GM18499 (cell line): ENCODE measurements around the gene AXDND1.

Source experiments
- ATAC-seq: cut with Tn5 transposase; IDR thresholded peaks from one replicate; pipeline ENCODE4 v1.9.1; 2021; ENCODE audit warnings: moderate number of reproducible peaks; ENCODE audit not compliant: insufficient read depth, unreplicated experiment

Gene AXDND1

DNA sequence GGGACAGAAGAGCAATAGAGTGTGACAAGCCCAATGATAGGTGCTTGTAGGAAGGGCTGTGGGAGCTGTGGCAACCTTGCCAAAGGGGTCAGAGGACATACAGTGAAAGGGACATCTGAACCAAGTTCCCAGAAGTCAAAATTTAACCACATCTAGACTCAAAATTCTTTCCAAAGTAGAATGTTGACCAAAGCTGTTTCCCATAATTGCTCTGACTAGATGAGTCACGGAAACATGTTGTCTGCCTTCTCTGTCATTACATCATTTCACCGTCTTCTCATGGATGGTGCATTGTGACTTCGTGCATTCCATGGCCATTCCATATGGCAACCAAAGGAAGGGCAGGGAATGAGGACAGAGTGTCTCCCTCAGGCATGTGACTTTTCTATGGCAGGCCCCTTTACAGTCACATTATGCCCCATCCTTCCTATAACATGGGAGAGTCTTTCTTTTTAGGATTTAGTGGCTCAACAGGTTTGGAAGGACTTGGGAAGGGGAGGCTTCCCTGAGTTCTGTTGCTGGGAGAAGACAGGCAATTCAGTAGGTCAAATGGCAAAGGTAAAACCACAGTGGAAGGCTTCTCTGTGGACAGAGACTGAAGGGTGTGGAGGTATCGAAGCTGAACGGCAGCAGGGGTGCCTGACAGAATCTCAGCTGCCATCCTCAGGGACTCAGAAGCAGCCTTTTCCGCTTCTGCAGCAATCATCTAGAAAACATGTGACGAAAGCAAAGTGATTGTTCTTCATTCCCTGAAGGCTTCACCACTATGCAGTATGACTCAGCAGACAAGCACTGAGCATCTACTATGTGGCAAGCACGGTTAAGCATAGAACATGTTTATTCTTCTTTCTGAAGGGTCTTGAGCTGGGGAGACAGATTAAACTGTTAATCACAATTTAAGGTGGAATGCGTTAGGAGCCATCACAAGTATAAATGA is 185.2 kb downstream of the AXDND1 start:
- peak; percentile 68 for ATAC-seq

DNA sequence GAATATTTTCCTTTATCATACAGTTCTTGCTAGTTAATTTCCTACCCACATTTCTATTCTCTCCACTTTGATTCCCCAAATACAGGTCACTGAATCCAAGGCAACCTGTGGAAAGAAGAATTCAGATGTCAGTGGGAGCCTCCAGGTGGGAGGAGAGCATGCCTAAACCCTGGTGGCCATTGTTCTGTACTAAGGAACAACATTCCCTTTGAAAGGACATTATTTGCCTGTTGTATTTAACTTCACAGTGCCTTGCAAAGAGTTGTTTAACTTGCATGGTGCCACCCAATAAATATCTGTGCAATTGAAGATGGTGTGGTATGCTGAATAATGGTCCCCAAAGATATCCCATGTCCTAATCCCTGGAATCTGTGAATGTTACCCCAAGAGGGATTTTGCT is 188.7 kb downstream of the AXDND1 start:
- no peak for ATAC-seq

DNA sequence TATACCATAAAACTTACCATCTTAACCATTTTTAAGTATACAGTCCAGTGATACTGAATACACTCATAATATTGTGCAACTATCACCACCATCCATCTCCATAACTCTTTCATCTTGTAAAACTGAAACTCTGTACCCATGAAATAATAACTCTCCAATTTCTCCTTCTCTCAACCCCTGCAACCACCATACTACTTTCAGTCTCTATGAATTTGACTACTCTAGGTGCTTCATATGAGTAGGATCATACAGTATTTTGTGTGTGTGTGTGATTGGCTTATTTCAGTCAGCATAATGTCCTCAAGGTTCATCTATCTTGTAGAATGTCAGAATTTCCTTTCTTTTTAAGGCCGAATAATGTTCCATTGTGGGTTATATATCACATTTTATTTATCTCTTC is 192.3 kb downstream of the AXDND1 start:
- no peak for ATAC-seq

- no peak for ATAC-seq
These were observed 209.9 kb downstream of the AXDND1 start, which contains the start of gene NPHS2 for GRCh38 chr1:179575497-179576314. NPHS2 (minus strand) TSS chr1:179575948; CDS start chr1:179575864, 84 bp downstream.

DNA sequence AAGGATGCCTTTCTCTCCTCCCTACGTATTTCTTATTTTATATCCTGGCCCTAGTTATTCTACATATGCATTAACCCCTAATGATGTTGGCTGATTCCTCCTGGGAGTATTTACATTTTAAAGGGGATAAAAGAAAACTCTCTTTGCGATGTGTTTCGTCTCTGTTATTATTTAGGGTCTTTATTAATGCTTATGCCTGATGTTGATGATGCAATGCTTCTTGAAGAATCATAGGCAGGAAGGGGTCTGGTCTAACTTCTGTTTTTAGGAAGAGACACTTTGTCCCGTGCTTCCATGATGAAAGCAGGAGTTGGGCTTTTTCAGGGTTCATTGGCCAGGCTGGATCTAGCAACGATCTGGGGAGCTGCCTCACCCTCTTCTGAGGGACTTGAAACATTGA is 210.7 kb downstream of the AXDND1 start:
- no peak for ATAC-seq

DNA sequence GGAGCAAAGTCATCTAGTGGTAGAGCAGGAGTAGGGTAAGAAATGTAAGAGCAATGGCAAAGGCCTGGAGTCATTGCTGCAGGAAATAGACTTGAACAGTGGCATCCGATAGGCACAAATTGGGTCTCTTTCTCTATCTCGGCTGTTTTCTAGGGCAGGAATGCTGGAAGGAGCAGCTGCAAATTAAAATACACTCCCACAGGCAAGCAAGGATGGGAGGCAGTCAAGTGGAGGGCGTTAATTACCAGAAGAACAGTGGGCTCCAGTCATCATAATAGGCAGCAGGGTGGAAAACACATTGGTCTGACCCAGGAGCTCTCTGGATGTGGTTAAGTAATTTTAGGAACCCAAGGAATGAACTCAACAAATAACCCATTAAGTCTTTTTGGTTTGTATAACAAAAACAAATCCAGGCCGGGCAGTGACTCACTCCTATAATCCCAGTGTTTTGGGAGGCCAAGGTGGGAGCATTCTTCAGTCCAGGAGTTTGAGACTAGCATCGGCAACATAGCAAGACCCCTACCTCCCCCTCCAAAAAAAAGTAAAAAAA is 218.1 kb downstream of the AXDND1 start:
- ATAC-seq: no peak

GRCh38 chr1:179586107-179586823 is 220.5 kb downstream of the AXDND1 start:
- no peak for ATAC-seq

- ATAC-seq: no peak
These were observed 221.6 kb downstream of the AXDND1 start for GRCh38 chr1:179587336-179587735.

- no peak for ATAC-seq
These were observed 222.8 kb downstream of the AXDND1 start for GRCh38 chr1:179588425-179589024.

DNA sequence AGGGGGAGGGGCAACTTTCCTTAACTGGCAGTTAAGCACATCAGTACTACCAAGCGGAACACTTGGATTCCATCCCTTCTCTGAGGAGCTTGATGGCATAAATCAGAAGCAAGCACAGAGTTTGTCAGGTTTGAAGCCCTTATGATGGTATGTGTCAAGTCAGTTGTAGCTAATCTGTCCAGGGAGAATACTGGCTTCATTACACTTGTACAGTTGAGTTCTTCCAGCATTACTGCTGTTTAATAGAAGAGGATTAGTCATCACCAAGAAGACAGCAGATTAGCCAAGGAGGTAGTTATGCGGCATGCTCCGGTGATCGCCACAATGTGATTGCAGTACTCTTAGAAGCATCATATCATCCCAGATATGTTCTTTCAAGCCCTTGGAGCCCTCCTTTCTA is 223.7 kb downstream of the AXDND1 start:
- no peak for ATAC-seq

DNA sequence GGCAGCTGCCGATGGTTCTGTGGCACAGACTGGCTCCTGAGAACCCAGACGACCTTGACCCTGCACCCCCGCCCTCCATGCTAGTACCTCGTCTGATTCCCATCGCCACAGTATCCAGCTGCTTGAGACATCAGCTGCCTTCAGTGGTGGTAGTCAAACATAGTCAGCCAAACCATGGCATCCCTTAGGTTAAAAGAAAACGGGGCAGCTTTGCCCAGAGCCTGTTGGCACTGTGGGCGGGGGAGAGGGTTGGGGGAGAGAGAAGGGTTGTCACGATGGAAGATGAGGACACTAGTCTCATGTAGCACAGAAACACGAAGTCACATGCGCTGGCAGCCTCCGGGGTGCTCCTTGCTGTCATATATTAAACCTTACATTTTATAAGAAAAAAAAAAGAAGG is 224.9 kb downstream of the AXDND1 start:
- ATAC-seq: no peak

GRCh38 chr1:179591253-179591591 is 225.5 kb downstream of the AXDND1 start:
- ATAC-seq: no peak

DNA sequence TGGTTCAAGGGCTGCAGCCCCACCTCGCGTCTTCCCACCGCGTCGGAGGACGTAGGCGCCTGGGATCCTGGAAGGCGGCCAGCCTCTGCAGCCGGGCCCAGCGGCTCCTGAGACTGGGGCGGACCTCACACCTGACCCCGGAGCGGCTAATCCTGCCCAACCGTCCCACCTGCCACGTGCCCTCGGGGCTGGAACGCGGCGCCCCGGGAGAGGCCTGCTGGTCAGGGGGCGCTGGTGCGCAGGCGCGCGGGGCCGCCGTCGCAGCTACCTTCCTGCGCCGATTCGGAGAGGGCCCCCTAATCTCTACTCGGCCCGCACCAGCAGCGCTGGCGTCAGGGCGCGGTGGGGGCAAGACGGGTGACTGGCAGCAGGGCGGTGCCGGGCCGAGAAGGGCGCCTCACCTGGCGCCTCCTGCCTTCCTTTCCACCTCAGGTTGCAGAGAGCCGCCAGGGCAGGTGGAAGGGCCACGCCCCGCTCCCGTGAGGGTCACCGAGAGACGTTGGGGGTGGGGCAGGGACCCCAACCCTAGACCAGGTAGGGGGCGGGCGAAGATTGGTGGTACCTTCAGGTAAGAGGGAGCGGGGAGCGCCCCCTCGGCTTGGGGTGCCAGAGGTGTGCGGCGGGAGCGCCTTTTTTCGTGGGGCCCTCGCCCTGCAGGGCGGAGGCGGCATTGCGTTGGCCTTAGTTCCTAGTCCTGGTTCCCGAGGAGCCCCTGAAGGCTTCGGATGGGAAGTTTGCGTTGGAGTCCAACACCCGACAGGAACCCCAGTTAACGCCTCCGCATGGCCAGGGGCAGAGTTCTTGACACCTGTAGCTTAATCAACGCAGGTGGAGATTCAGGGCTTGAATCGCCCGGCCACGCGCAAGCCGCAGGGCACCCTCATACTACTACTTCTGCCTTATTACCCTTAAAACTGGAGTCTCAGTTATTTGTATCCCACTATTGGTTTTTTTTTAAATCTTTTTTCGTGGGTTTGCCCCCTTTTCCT is 226.1 kb downstream of the AXDND1 start, which contains the start of gene TDRD5:
Gene TDRD5, plus strand, starts transcription at position 241 of the 989 bp plus-strand sequence. CDS start 784 bp downstream, outside the sequence.
- no peak for ATAC-seq

- ATAC-seq: no peak
These were observed 232.9 kb downstream of the AXDND1 start for GRCh38 chr1:179598631-179599030.

DNA sequence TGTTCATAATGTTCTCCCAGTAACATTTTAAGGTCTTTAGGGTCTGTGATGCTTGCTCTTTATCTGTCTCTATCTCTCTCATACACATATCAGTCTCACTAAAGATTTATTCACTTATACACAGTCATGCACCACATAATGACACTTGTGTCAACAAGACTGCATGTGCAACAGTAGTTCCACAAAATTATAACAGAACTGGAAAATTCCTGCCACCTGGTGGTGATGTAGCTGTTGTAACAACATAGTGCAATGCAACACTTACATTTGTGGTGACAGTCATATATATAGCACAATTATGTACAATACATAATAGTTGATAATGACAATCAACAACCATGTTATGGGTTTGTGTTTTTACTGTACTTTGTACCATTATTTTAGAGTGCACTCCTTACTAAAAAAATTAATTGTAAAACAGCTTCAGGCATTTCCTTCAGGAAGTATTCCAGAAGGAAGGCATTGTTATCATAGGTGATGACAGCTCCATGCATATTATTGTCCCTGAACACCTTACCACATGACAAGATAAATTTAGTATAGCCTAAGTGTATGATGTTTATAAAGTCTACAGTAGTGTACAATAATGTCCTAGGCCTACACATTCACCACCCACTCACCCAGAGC is 234.0 kb downstream of the AXDND1 start:
- no peak for ATAC-seq

DNA sequence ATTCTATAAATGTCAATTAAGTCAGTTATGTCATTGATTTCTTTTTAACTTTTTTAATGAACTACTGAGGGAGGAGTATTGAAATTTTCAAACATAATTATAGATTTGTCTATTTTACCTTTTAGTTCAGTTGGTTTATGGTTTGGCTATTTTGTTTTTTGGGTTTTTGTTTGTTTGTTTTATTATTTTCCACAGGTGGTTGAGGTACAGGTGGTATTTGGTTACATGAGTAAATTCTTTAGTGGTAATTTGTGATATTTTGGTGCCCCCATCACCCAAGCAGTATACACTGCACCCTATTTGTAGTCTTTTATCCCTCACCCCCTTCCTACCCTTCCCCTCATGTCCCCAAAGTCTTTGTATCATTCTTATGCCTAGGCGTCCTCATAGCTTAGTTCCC is 235.3 kb downstream of the AXDND1 start:
- ATAC-seq: no peak
